ENCODE results near the gene UBR1.

DNA sequence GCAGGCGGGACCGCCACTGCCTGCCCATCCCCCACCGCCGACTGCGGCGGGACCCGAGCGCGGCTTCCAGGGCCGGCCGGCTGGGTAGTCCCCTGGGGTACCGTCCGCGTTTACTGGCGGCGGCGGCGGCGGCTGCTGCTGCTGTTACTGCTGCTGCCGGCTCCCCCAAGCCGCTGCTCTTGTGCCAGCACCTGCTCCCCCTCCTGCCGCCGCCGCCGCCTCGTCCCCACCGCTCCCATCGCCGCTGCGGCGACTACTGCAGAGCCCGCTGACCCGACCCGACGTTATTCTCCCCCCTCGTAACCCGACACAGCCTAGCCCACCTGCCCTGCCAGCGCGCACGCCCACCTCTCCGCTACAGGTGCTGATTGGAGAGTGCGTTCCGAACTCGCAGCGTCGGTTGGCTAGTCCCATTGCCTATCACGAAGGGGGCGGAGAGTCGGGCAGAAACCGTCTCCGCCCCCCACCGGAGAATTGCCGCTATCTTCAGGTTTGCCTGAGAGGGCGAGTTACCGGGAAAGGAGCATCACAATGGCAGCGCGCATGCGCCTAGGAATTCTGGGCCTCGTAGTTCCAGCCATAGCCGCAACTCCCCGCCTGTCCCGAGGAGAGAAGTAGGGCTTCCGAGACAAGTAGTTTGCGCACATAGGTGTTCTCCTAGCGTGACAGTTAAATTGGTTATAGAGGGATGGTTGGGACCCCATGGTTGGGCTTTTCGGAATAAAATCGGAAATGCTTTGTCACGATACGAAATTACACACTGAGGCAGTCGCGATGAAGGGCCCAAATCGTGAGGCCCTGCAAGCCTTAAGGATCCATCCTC, 185.1 kb downstream of the UBR1 start, which contains the start of gene TTBK2:
- TF ChIP-seq, protein P1, sequence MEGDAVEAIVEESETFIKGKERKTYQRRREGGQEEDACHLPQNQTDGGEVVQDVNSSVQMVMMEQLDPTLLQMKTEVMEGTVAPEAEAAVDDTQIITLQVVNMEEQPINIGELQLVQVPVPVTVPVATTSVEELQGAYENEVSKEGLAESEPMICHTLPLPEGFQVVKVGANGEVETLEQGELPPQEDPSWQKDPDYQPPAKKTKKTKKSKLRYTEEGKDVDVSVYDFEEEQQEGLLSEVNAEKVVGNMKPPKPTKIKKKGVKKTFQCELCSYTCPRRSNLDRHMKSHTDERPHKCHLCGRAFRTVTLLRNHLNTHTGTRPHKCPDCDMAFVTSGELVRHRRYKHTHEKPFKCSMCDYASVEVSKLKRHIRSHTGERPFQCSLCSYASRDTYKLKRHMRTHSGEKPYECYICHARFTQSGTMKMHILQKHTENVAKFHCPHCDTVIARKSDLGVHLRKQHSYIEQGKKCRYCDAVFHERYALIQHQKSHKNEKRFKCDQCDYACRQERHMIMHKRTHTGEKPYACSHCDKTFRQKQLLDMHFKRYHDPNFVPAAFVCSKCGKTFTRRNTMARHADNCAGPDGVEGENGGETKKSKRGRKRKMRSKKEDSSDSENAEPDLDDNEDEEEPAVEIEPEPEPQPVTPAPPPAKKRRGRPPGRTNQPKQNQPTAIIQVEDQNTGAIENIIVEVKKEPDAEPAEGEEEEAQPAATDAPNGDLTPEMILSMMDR (conservative IDR thresholded peaks at IDR 0.05; ENCODE audit: low read depth, low read length): no peak
- TF ChIP-seq EZH2phosphoT487 (IDR thresholded peaks at IDR 0.05; ENCODE audit: borderline replicate concordance, low read length): no peak
- TF ChIP-seq EZH2 (IDR thresholded peaks at IDR 0.05; ENCODE audit: low read length, unreplicated experiment): no peak
